ENCODE measurements around the gene MOSPD2.

Gene MOSPD2

GRCh38 chrX:14851526-14851925 lies 21.7 kb upstream of the MOSPD2 start:
- Histone ChIP-seq H3K27ac (no peak overlapping the region), H3K9me3 (ENCODE audit: low read depth, low read length) (no peaks in the 10 kb centered on the region), H3K36me3 (ENCODE audit: insufficient read depth, low read length) (0 out of 2 replicates have a peak, but pooled peaks cover under 1% of the 10 kb centered on the region), H3K9ac (ENCODE audit: insufficient read length) (no peak overlapping the region), H3K4me3 (no peak overlapping the region)
- no peak for DNase-seq (ENCODE audit: low read depth, low spot score)
- TF ChIP-seq EZH2 (IDR thresholded peaks at IDR 0.05) (no peak), POLR2AphosphoS5 (IDR thresholded peaks at IDR 0.05; ENCODE audit: borderline replicate concordance, low read depth, low read length) (no peak), FOXP2 (optimal IDR thresholded peaks at IDR 0.05; ENCODE audit: control extremely low read depth, extremely low read length, insufficient read depth) (no peak)

GRCh38 chrX:14864631-14865030 lies 8.6 kb upstream of the MOSPD2 start:
- TF ChIP-seq FOXP2 (optimal IDR thresholded peaks at IDR 0.05; ENCODE audit: control extremely low read depth, extremely low read length, insufficient read depth) (no peak), POLR2AphosphoS5 (IDR thresholded peaks at IDR 0.05; ENCODE audit: borderline replicate concordance, low read depth, low read length) (no peak), EZH2 (IDR thresholded peaks at IDR 0.05) (no peak)
- peaks cover 25% of the 10 kb centered on the region for H3K36me3 ChIP-seq (ENCODE audit: insufficient read depth, low read length)
- H3K9ac ChIP-seq (ENCODE audit: insufficient read length): no peak overlapping the region
- H3K4me3 ChIP-seq: no peak overlapping the region
- DNase-seq (ENCODE audit: low read depth, low spot score): no peak
- 0 out of 2 replicates have a peak, but pooled peaks cover 12% of the 10 kb centered on the region for H3K9me3 ChIP-seq (ENCODE audit: low read depth, low read length)
- no peak overlapping the region for H3K27ac ChIP-seq

- no peak for TF ChIP-seq EZH2 (IDR thresholded peaks at IDR 0.05)
- 0 out of 2 replicates have a peak, but pooled peaks cover 12% of the 10 kb centered on the region for H3K9me3 ChIP-seq (ENCODE audit: low read depth, low read length)
- peaks cover 25% of the 10 kb centered on the region for H3K36me3 ChIP-seq (ENCODE audit: insufficient read depth, low read length)
- H3K4me3 ChIP-seq: no peak overlapping the region
- H3K27ac ChIP-seq: no peak overlapping the region
- no peak overlapping the region for H3K9ac ChIP-seq (ENCODE audit: insufficient read length)
- no peak for DNase-seq (ENCODE audit: low read depth, low spot score)
These were observed 8.0 kb upstream of the MOSPD2 start for GRCh38 chrX:14865201-14865600.

GRCh38 chrX:14871767-14872166 lies 1.5 kb upstream of the MOSPD2 start:
- 0 out of 2 replicates have a peak, but pooled peaks cover 12% of the 10 kb centered on the region for H3K9me3 ChIP-seq (ENCODE audit: low read depth, low read length)
- DNase-seq (ENCODE audit: low read depth, low spot score): no peak
- peaks cover 21% of the 10 kb centered on the region for H3K36me3 ChIP-seq (ENCODE audit: insufficient read depth, low read length)
- H3K4me3 ChIP-seq: peak overlapping the region; percentile 78
- H3K9ac ChIP-seq (ENCODE audit: insufficient read length): peak overlapping the region; percentile 35
- no peak overlapping the region for H3K27ac ChIP-seq
- TF ChIP-seq EZH2 (IDR thresholded peaks at IDR 0.05): no peak

- DNase-seq (ENCODE audit: low read depth, low spot score): no peak
- Histone ChIP-seq H3K27ac (no peak overlapping the region), H3K9ac (ENCODE audit: insufficient read length) (peak overlapping the region; percentile 78), H3K4me3 (peak overlapping the region; percentile 78), H3K9me3 (ENCODE audit: low read depth, low read length) (0 out of 2 replicates have a peak, but pooled peaks cover 7% of the 10 kb centered on the region), H3K36me3 (ENCODE audit: insufficient read depth, low read length) (peaks cover 15% of the 10 kb centered on the region)
- TF ChIP-seq EZH2 (IDR thresholded peaks at IDR 0.05) (no peak), FOXP2 (optimal IDR thresholded peaks at IDR 0.05; ENCODE audit: control extremely low read depth, extremely low read length, insufficient read depth) (no peak), POLR2AphosphoS5 (IDR thresholded peaks at IDR 0.05; ENCODE audit: borderline replicate concordance, low read depth, low read length) (no peak)
These were observed 866 bp upstream of the MOSPD2 start for GRCh38 chrX:14872355-14872754.

- no peaks in the 10 kb centered on the region for H3K9me3 ChIP-seq (ENCODE audit: low read depth, low read length)
- no peak overlapping the region for H3K27ac ChIP-seq
- H3K9ac ChIP-seq (ENCODE audit: insufficient read length): peak overlapping the region; percentile 79
- H3K36me3 ChIP-seq (ENCODE audit: insufficient read depth, low read length): peaks cover 2% of the 10 kb centered on the region; the same call in 1 of the 2 replicates
- peak overlapping the region; percentile 83 for H3K4me3 ChIP-seq
- TF ChIP-seq EZH2 (IDR thresholded peaks at IDR 0.05) (no peak), POLR2AphosphoS5 (IDR thresholded peaks at IDR 0.05; ENCODE audit: borderline replicate concordance, low read depth, low read length) (no peak), FOXP2 (optimal IDR thresholded peaks at IDR 0.05; ENCODE audit: control extremely low read depth, extremely low read length, insufficient read depth) (no peak)
- DNase-seq (ENCODE audit: low read depth, low spot score): no peak
These were observed 442 bp downstream of the MOSPD2 start for GRCh38 chrX:14873676-14874049.

- no peak for TF ChIP-seq FOXP2 (optimal IDR thresholded peaks at IDR 0.05; ENCODE audit: control extremely low read depth, extremely low read length, insufficient read depth)
- TF ChIP-seq POLR2AphosphoS5 (IDR thresholded peaks at IDR 0.05; ENCODE audit: borderline replicate concordance, low read depth, low read length): no peak
- TF ChIP-seq EZH2 (IDR thresholded peaks at IDR 0.05): no peak
- Histone ChIP-seq H3K4me3 (no peak overlapping the region), H3K36me3 (ENCODE audit: insufficient read depth, low read length) (no peaks in the 10 kb centered on the region), H3K27ac (no peak overlapping the region), H3K9me3 (ENCODE audit: low read depth, low read length) (no peaks in the 10 kb centered on the region), H3K9ac (ENCODE audit: insufficient read length) (no peak overlapping the region)
- no peak for DNase-seq (ENCODE audit: low read depth, low spot score)
These were observed 2.4 kb downstream of the MOSPD2 start for GRCh38 chrX:14875624-14876023.

- H3K36me3 ChIP-seq (ENCODE audit: insufficient read depth, low read length): no peaks in the 10 kb centered on the region
- H3K4me3 ChIP-seq: no peak overlapping the region
- H3K9ac ChIP-seq (ENCODE audit: insufficient read length): no peak overlapping the region
- no peak for TF ChIP-seq FOXP2 (optimal IDR thresholded peaks at IDR 0.05; ENCODE audit: control extremely low read depth, extremely low read length, insufficient read depth)
- no peak for TF ChIP-seq POLR2AphosphoS5 (IDR thresholded peaks at IDR 0.05; ENCODE audit: borderline replicate concordance, low read depth, low read length)
- TF ChIP-seq EZH2 (IDR thresholded peaks at IDR 0.05): no peak
- no peak for DNase-seq (ENCODE audit: low read depth, low spot score)
- H3K27ac ChIP-seq: no peak overlapping the region
- H3K9me3 ChIP-seq (ENCODE audit: low read depth, low read length): no peaks in the 10 kb centered on the region
These were observed 10.6 kb downstream of the MOSPD2 start for GRCh38 chrX:14883826-14884225.

- no peaks in the 10 kb centered on the region for H3K36me3 ChIP-seq (ENCODE audit: insufficient read depth, low read length)
- no peak overlapping the region for H3K9ac ChIP-seq (ENCODE audit: insufficient read length)
- DNase-seq (ENCODE audit: low read depth, low spot score): no peak
- H3K9me3 ChIP-seq (ENCODE audit: low read depth, low read length): no peaks in the 10 kb centered on the region
- no peak overlapping the region for H3K27ac ChIP-seq
- H3K4me3 ChIP-seq: no peak overlapping the region
- TF ChIP-seq EZH2 (IDR thresholded peaks at IDR 0.05): no peak
- no peak for TF ChIP-seq POLR2AphosphoS5 (IDR thresholded peaks at IDR 0.05; ENCODE audit: borderline replicate concordance, low read depth, low read length)
- no peak for TF ChIP-seq FOXP2 (optimal IDR thresholded peaks at IDR 0.05; ENCODE audit: control extremely low read depth, extremely low read length, insufficient read depth)
These were observed 11.5 kb downstream of the MOSPD2 start for GRCh38 chrX:14884714-14885113.

All from SK-N-MC (cell line).